Testis (tissue), 3 donors: Measurements from ENCODE around the gene CALM3. TPM values are rescaled to one million over a fixed set of nuclear protein-coding genes. Genes with fewer than 3 reads are reported as not detected.

Experiments used
- DNase-seq: peaks from one replicate; pipeline ENCODE4 v3.0.0-alpha.2; 2019
- H3K27ac ChIP-seq, 2 donors: fragments of 200-600 bp; sonication (generic); one replicate each; pipeline ENCODE4 v1.5.1; 2019
- H3K27me3 ChIP-seq: fragments of 200-600 bp; sonication (generic); one replicate; pipeline ENCODE4 v1.5.1; 2019
- H3K36me3 ChIP-seq: fragments of 200-600 bp; sonication (generic); one replicate; pipeline ENCODE4 v1.5.1; 2017; ENCODE audit warnings: low read depth; ENCODE audit errors: missing control alignments
- H3K4me1 ChIP-seq: fragments of 200-600 bp; sonication (generic); one replicate; pipeline ENCODE4 v1.5.1; 2019
- H3K4me3 ChIP-seq, 2 donors: fragments of 200-600 bp; sonication (generic); one replicate each; pipeline ENCODE4 v1.5.1; 2017 to 2019
- H3K9me3 ChIP-seq: fragments of 200-600 bp; sonication (generic); one replicate; pipeline ENCODE4 v1.5.1; 2017
- CTCF ChIP-seq, 3 experiments: fragments of 450-650 bp in 2 of 3; fragments of 200-600 bp in 1 of 3; sonication (generic) in 1 of 3; IDR thresholded peaks; one replicate each; pipeline ENCODE4 v1.5.1; 2016 to 2019; ENCODE audit warnings: antibody characterized with exemption in 3 of 3, mild to moderate bottlenecking in 2 of 3, moderate library complexity in 1 of 3
- POLR2A ChIP-seq: fragments of 450-650 bp; IDR thresholded peaks from one replicate; pipeline ENCODE4 v1.6.1; 2017; ENCODE audit warnings: antibody characterized with exemption, mild to moderate bottlenecking, moderate library complexity
- WGBS, 2 donors: methylation state at CpG; one replicate each; pipeline ENCODE4 v1.1.5; 2018; 5-methylcytosine and 5-hydroxymethylcytosine counted together
- intact Hi-C: fragments of 100-400 bp; cut with DNase I; formaldehyde crosslinking; loops from one replicate; pipeline ENCODE4 v1.15.1; 2023; ENCODE audit warnings: low total_unique reads
- polyA plus RNA-seq: library from polyadenylated mRNA; stranded (reverse); fragments of 350-450 nt; fragmentation: Illumina TruSeq; extraction: RNeasy Lipid Tissue Mini Kit (QIAGEN cat#74804); gene quantifications from one replicate; pipeline ENCODE4 v1.2.3, GENCODE V29; 2014; ENCODE audit warnings: low read depth, low replicate concordance; ENCODE audit not compliant: insufficient read depth
- total RNA-seq, 2 donors: library from RNA; depleted of rRNA; stranded (reverse); fragments of >200 nt; gene quantifications; one replicate each; pipeline ENCODE4 v1.2.3, GENCODE V29; 2016

The CALM3 gene
- total and polyA plus RNA-seq, 3 donors from 2014 or later, result 357 to 889 (median 380) TPM

GRCh38 chr19:46613525-46613924 lies 12.4 kb downstream of the CALM3 start:
- Histone ChIP-seq H3K4me3 (no peak overlapping the region), H3K4me1 (no peaks in the 10 kb centered on the region), H3K27ac (no peak overlapping the region), H3K27me3 (no peaks in the 10 kb centered on the region), H3K9me3 (no peaks in the 10 kb centered on the region), H3K36me3 (no peaks in the 10 kb centered on the region)
- intact Hi-C loops, result loop anchor here (2.0 kb wide), 1 partner anchor 49 kb away; no protein-coding TSS in a partner anchor
- no peak for DNase-seq
- 70 to 74% methylated on average over 22 of the region's 22 CpGs for WGBS, 2 donors
- TF ChIP-seq POLR2A, result no peak
- no peak for TF ChIP-seq CTCF (IDR thresholded peaks at IDR 0.05)

GRCh38 chr19:46614114-46614722 lies 13.1 kb downstream of the CALM3 start:
- TF ChIP-seq POLR2A, result no peak
- TF ChIP-seq CTCF (IDR thresholded peaks at IDR 0.05), result peak; percentile 71 to 91 (median 82)
- Histone ChIP-seq H3K4me1 (no peaks in the 10 kb centered on the region), H3K36me3 (no peaks in the 10 kb centered on the region), H3K27me3 (no peaks in the 10 kb centered on the region), H3K9me3 (no peaks in the 10 kb centered on the region), H3K4me3 (no peak overlapping the region), H3K27ac (no peak overlapping the region)
- DNase-seq, result peak; percentile 91
- intact Hi-C loops, result no loop called here
- WGBS, 2 donors, result 12 to 13% methylated on average over 11 to 12 of the region's 12 CpGs

- Histone ChIP-seq H3K27ac (no peak overlapping the region), H3K36me3 (no peaks in the 10 kb centered on the region), H3K4me3 (no peak overlapping the region), H3K4me1 (no peaks in the 10 kb centered on the region), H3K27me3 (no peaks in the 10 kb centered on the region), H3K9me3 (no peaks in the 10 kb centered on the region)
- TF ChIP-seq CTCF (IDR thresholded peaks at IDR 0.05) (no peak), POLR2A (no peak)
- no peak for DNase-seq
- intact Hi-C loops, result no loop called here
- WGBS, 2 donors, result 91 to 93% methylated on average over 10 of the region's 10 CpGs
Observed at GRCh38 chr19:46615966-46616365, 14.8 kb downstream of the CALM3 start.

GRCh38 chr19:46616631-46617322 lies 15.6 kb downstream of the CALM3 start:
- no peaks in the 10 kb centered on the region for H3K9me3 ChIP-seq
- H3K27me3 ChIP-seq, result no peaks in the 10 kb centered on the region
- intact Hi-C loops, result no loop called here
- DNase-seq, result peak; percentile 51
- no peak overlapping the region for H3K4me3 ChIP-seq
- TF ChIP-seq POLR2A, result no peak
- TF ChIP-seq CTCF (IDR thresholded peaks at IDR 0.05), result no peak
- no peak overlapping the region for H3K27ac ChIP-seq
- no peaks in the 10 kb centered on the region for H3K4me1 ChIP-seq
- WGBS, 2 donors, result 44 to 71% methylated on average over 17 of the region's 17 CpGs
- no peaks in the 10 kb centered on the region for H3K36me3 ChIP-seq

GRCh38 chr19:46617601-46618000 lies 16.5 kb downstream of the CALM3 start:
- 91 to 93% methylated on average over 6 of the region's 6 CpGs for WGBS, 2 donors
- intact Hi-C loops, result no loop called here
- no peaks in the 10 kb centered on the region for H3K4me1 ChIP-seq
- H3K36me3 ChIP-seq, result no peaks in the 10 kb centered on the region
- no peaks in the 10 kb centered on the region for H3K27me3 ChIP-seq
- TF ChIP-seq CTCF (IDR thresholded peaks at IDR 0.05), result no peak
- no peak for TF ChIP-seq POLR2A
- no peak overlapping the region for H3K27ac ChIP-seq
- DNase-seq, result no peak
- H3K4me3 ChIP-seq, result no peak overlapping the region
- H3K9me3 ChIP-seq, result no peaks in the 10 kb centered on the region
